Measurements from ENCODE around the gene WNK2.

WNK2 gene

DNA sequence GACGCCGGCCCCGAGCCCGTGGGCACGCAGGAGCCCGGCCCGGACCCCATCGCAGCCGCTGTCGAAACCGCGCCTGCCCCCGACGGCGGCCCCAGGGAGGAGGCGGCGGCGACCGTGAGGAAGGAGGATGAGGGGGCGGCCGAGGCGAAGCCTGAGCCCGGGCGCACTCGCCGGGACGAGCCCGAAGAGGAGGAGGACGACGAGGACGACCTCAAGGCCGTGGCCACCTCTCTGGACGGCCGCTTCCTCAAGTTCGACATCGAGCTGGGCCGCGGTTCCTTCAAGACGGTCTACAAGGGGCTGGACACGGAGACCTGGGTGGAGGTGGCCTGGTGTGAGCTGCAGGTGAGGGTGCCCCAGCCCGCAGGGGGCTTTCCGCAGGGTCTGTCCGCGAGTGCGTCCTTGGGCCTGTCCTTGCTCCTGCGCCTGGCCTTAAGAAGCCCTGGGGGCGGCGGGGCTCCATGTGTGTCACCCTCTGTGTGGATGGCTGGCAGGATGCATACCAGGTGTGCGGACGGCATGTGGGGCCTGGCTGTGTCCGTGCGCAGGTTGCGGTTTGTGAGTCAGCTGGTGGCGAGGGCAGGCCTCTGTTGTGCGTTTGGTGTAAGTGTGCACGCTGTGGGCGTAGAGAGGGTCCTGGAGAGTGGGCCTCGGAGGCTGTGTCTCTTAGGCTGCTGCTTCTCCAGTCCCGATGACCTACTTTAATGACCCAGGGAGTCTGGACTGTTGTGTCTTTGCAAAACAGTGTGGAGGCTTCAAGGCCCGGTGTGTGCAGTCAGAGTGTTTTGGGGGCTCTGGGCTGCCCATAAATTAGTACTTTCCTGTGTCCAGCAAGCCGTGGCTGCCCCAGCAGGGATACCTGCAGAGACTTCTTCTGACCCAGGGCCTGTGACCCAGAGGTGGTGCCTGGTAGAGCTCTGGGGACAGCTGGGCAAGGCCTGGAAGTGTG, 1.6 kb downstream of the WNK2 start:
- DNase-seq (ENCODE audit: low spot score) = no peak

DNA sequence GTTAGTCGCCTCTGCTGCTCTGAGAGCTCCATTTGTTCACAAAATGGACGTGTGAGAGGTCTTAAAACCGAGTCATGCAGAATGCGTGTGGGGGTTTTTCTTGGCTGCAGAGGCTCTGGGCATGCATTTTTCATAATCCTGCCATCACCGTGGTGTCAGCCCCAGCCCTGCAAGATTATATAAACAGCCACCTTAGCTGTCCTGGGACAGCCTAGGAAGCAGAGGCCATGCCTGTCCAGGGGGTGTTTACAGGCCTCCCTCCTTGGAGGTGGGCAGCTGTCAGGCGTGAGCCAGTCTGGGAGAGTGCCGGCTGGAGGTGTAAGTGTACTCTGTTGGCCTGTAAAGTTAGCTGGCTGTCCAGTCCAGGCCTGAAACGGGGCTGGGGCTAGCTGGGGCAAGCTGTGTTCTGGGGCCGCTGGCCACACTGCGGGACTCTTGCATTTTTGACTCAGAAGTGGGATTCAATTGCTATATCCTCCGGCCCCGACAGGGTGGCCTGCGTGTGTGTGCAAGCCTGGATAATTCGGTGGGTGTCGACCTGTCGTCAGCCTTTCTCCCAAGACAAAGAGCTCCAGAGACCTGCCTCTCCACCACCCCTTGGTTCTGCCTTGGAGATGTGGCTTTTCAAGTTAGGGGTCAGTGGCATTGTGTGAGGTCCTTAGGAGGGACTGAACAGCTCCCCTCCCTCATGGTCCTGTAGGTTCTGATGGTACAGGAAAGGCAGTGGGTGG, 2.4 kb downstream of the WNK2 start:
- DNase-seq (ENCODE audit: low spot score) = no peak

DNA sequence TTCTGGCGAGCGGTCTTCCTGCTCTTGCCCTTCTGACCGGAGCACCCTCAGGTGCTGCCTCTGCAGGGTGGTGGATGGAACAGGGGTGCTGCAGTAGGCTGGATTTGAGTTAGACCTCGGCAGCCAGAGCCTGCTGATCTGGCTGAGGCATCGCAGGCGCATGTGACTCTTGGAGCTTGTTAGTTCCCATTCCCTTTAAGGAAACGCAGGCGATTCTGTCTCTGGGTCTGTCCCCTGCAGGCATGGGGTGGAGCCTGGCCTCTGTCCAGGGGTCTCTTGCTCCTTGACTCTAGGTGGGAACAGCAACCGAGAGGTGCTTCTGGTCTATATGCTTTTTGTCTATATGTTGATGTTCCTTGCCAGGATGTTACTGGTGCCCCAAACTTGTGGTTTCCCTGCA, 3.1 kb downstream of the WNK2 start:
- DNase-seq (ENCODE audit: low spot score) = no peak

DNA sequence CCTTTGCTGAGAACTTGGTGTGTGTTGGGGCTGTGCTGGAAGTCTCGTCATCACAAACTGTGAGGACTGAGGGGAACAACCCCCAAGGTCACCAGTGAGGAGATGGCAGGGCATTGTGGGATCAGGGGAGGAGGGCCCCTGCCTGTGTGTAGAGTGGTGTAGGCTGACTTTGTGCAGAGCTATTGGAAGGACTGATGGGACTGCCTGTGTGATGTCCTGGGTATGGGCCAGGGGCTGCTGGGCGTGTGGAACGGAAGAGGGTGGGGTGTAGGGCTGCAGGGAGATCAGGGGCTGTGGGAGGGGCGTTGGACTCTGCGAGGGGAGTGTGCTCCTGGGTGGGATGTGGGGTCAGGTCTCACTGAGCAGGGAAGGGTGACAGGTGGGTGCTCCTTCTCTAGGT, 3.6 kb downstream of the WNK2 start:
- no peak for DNase-seq (ENCODE audit: low spot score)

DNA sequence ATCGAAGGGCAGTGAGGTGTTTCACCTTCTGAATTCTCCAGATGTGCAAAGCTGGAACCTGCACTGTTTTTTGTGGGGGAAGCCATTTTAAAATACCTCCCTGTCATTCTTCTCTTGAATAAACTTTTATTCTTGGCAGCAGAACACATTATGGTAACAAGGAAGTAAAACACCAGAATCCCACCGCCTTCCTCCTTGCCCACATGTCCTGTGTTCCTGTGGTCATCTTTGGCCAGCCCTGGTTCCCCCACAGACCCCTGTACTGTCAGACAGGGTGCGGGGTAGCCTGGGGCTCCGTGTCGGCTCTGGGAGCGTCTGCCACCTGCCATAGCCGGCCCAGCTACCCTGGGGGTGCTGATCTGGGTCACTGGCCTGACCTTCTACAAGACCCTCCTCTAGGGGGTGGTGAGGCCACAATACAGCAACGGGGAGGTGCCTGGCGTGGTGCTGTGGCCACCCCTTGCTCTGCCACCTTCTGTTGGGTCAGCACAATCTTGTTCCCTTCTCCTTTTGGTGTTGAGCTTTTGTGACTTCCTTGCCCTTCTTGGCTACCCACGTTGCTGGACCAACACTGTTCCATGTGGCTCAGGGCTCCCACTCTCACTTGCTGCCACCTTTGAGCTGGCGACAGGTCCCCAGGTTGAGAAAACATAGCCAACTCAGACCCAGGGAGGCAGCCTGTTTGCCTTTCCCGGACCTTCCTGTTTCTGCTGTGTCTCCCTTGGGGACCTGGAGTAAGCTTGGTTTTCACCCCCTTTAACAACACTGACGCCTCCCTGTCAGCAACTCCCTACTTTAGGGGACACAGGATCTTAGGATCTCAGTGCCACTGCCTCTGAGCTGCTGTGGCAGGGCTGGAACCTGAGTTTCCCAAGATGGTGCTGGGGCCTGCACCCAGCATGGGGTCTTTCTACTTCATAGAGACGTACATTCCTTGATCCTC, 4.8 kb downstream of the WNK2 start:
- no peak for DNase-seq (ENCODE audit: low spot score)

DNA sequence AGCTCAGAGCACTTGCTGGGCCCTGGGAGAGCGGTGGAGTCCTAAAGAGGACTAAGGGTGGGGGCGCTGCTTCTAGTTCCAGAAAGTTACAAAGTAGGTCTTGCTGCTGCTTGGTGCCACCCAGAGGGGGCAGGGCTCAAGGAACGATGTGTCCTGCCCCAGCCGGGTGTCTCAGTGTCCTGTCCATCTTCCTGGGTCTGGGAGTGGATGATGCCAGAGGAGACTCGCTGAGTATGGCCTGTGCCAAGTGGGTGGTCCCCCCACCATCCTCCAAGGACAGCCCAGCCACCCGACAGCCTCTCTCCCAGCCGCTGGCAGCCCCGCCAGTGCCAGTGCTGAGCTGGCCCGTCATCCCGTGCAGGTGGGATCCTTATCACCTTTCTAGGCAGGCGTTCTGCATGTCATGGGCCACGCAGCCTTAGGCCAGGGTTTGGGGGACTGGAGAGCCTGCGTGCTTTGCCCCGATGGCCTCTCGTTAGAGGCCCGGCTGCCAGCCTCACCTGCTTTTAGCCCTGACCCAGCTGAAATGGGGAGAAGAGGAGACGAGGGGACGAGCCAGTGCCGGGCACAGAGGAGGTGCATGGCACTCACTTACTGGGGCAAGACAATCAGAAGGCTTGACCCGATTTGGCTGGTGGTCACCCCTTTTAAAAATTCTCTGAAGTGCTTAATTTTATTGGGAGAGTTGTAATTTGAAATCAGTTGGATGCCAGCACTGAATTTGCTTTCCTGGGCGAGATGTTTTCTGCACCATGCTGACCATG, 5.6 kb downstream of the WNK2 start:
- no peak for DNase-seq (ENCODE audit: low spot score)

DNA sequence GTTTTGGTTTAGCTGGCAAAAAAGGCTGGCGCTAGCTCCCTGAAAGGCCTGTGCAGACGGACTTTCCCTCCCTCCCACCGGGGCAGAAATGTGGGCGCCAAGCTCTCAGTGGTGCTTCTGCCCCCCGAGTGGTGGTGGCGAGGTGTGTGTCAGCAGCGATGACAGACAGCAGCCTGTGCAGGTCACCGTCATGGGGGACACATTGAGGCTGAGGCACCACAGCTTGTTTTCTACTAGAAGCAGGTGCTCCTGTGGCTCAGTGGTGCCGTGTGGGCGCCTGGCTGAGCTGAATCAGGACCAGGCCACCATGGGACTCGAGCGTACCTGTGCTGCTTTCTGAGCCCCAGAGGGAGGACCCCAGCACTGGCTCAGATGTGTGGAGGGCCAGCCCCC, 6.2 kb downstream of the WNK2 start:
- no peak for DNase-seq (ENCODE audit: low spot score)

DNA sequence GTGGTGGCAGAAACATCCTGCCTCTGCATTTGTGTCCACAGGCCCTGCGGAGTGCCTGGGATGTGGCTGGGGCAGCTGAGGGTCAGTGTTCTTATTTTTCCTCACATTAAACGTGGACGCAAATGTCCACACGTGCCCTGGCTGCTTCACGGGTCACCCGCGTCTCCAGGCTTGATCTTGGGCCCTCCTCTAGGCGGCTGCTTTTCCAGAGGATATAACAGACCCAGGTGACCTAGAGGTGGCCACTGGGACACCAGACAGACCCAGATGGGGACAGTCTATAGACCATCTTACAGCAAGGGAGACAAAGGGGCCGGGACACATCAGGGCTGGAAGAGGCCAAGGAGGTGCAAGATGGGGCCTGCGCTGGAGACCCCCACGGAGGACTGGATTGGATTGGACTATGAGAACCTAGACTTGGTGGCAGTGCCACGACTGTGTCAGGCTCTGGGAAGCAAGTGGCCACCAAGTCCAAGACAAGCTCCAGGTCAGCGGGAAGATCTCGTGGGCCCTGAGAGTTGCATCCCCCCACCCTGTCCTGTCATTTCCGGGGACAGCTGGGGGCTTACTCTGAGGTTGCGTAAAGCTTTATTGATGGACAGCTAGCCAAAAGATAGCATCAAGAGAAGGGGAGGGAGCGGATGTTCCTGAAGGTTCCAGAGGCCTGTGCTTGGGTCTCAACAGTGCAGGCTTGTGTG, 6.9 kb downstream of the WNK2 start:
- no peak for DNase-seq (ENCODE audit: low spot score)

DNA sequence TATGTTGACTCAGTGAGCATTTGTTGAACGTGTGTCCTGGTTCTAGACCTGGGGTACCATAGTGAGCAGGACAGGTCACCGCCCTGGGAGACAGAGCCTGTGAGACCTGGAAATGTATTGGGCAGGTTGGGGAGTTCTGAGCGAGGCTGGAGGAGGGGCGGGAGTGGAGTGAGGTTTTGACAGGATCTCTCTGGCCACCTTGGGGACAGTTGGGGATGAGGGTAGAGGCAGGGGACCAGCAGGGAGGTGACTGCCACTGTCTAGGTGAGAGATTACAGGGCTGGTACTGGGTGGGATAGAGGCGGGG, 7.4 kb downstream of the WNK2 start:
- no peak for DNase-seq (ENCODE audit: low spot score)

DNA sequence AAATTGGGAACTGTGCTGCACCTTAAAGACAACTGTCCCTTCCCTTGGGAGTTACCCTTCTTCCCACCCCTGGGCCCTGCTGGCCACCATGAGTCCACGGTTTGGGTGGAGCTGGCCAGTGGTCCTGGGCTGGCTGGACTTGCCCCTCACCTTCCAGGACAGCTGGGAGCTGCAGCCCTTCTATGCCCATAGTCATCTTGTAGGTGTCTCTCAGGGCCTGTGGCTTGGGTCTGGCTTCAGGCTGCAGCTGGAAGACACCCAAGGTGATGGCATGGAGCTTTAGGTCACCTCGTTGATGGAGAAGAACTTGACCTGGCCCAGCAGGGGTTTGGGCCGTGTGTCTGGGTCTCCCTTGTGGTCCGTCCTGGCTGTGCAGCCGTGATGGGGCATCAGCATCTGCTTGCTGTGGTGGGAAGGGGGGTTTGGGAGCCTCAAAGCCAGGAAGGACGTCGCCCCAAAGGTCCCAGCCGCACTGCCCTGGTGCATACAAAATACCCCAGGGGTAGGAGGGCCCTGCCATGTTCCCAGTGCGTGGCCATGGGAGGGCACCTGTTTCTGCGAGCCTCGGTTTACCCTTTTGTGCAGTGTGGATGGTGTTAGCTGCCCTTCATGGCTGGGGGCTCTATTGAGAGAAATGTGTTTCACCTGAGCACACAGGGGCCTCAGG, 8.9 kb downstream of the WNK2 start:
- no peak for DNase-seq (ENCODE audit: low spot score)

DNA sequence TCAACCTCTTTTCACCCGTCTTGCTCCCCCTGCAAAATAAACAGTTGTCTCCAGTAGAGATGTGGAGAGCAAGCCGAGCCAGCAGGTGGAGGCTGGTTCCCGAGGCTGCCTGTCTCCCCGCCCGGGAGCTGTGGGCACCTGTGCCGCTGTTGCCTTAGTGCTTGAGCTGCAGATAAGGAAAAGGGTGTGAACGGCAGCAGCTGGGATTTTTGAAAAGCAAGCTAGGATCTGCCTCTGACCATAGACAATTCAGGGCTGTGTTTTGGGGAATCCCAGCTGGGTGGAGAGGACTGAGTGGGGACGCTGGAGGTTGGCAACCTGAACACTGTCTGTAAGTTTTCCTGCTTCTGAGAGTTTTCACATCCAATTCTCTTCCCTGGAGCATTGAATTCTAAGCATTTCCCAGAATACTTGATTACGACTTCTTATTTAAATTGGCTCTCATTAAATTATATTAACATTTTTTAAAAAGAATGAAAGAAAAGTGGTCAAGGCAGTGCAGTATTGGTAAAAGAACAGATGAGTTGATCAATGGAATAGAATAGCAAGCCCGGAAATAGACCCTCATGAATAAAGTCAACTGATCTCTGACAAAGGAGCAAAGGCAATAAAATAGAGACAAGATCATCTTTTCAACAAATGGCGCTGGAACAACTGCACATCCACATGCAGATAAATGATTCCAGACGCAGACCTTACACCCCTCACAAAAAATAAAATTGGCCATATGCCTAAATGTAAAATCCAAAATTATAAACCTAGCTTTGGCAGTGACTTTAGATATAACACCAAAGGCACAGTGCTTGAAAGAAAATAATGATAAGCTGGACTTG, 9.7 kb downstream of the WNK2 start:
- no peak for DNase-seq (ENCODE audit: low spot score)

DNA sequence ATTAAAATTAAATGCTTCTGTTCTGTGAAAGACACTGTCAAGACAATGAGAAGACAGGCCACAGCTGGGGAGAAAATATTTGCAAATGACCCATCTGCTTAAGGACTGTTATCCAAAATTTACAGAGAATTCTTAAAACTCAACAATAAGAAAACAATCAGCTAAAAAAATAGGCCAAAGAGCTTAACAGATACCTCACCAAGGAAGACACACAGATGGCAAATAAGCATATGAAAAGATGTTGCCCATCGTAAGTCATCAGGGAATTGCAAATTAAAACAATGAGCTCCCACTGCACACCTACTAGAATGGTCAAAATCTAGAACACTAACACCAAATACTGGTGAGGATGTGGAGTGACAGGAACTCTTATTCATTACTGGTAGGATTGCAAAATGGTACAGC, 10.3 kb downstream of the WNK2 start:
- no peak for DNase-seq (ENCODE audit: low spot score)

DNA sequence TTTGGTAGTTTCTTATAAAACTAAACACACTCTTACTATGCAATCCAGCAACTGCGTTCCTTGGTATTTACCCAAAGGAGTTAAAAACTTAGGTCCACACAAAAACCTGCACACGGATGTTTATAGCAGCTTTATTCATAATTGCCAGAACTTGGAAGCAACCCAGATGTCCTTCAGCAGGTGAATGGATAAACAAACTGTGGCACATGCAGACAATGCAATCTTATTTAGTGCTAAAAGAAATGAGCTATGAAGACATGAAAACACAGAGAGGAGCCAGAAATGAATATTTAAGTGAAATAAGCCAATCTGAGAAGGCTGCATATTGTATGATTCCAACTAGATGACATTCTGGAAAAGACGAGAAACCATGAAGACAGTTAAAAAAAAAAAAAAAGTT, 10.7 kb downstream of the WNK2 start:
- DNase-seq (ENCODE audit: low spot score) = no peak

DNA sequence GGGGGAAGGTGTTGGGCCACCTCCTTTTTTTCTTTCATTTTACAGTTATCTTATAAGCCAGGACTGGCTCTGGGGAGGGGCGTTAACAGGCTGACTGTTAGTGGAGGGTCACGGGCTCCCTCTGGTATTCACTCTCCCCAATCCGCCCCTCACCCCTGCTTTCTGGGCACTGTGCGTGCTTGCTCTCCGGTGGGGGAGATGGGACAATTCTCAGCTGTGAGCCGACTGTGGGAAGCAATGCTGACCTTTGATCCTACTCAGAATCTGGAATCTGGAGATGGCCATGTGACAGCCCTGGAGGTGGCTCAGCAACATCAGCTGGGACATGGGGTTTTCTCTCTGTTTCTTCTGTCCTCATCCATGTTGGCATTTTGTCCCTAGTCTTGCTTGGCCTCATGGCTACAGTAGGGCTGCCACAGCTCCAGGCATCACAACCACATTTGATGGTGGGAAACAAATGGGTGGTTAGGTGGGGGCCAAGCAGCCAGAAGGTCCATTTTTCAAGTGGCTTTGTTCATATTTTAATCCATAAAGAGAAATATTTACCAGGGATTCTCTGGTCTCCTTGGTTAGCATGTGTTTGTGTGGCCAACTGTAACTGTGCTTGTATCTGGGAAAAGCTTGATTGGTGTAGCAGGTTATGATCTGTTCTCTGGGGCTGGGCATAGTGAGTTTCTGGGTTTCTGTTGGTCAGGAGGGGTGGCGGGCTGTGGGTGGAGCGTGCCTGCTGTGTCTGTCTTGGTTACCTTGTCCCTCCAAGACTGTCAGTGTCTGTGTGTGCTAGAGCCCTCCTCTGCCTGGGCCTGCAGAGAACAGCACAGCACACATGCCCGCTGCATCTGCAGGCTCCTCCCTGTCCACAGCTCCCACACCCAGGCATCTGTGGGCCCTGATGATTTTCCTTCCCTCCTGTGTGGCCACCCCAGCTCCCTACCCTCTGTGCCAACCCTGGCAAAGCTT, 12.4 kb downstream of the WNK2 start:
- DNase-seq (ENCODE audit: low spot score) = peak; percentile 50

DNA sequence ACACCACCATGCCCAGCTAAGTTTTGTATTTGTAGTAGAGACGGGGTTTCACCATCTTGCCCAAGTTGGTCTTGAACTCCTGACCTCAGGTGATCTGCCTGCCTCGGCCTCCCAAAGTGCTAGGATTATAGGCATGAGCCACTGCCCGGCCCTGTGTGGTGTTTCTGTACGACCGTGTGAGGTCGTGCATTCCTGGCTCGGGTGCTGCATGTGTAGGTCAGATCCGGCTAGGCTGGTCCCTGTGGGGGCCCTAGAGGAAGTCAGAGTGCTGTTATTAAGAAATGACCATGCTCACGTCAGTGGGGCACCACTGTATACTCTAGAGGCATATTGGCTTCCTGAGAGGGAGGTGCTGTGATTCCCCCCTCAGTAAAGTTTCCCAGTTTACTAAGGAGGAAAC, 13.7 kb downstream of the WNK2 start:
- DNase-seq (ENCODE audit: low spot score) = no peak

DNA sequence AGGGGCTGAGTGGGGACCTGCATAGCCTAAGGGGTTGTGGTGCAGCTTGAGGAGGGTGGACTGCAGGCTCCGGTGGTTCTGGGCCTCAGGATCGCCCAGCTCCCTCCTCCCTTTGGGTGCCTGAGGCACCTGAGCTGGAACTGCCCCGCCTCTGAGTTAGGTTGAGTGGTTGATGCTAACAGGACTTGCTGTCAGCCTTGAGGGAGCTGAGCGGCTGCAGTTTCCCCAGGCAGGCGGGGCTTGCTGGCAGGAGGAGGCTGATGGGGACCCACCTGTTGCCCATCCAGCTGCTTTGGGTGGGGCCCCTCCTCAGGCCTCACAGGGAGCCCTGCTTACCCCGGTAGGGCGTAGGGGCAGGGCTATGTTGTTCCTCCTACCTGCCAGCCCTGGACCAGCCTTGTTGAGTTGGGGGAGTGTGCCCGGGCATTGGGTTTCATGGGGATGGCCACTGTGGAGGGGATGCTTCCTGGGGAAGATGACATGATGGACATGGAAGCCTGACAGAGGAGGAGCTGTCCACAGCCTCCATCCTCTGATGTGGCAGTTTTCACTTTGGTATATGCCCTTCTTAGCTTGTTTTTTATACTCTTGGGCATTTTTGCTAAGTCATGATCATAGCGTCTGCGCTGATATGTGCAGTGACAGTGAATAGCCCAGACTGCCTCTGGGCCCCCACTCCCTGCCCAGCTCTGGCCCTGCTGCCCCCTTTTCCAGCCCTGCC, 14.3 kb downstream of the WNK2 start:
- no peak for DNase-seq (ENCODE audit: low spot score)

DNA sequence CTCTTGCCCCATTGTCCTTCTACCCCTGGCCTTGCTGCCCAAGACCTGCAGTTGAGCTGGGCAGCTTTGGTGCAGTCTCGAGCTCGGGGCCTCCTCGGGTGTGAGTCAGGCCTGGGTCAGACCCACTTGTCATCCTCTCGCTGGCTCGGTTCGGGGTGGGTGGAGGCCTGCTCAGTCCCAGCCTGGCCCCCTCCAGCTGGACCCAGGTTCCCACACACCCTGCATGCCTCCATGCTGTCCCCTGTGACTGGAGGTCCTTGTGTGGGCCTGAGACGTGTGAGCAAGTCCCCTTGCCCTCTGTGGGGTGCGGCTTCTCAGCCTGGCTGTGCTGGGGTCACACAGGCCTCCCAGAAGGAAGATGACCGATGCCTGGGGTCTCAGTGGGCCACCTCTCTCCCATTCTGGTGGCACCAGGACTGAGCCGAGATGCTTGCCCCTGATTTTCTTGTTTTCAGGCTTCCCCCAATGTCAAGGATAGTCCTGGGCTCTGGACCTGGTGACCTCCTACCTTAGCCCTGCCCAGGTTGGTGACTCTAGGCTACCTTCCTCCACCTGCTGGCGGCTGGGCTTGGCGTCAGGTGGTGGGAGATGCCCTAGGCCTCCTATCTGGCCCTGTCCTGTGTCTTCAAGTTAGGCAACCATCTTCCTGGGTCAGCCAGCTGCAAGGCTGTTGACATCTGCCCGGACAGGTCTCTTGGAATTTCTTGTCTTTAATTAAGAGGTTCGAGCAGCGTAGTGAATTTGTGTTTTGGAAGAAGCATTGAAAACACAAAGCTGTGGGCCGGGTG, 15.1 kb downstream of the WNK2 start:
- DNase-seq (ENCODE audit: low spot score) = no peak

All from HuH-7.5 (cell line).